Measurements from ENCODE around the gene DOCK1.

The DOCK1 gene

DNA sequence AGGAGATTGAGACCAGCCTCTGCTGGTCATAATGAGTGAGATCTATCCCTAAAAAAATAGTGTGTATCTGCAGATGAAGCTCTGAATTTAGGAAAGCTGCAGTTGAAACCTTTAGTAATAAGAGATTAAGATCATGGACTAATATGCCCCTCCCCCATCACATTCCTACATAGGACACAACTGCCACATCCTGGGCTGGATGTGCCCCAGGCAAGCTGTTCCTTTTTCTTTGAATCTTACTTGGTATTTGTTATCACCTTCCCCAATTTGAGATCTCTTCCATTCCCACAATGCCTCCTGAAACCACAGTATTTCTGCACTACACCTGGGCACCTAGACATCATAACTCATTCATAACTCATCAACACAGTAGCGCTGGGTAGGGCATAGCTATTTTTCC is 74.1 kb downstream of the DOCK1 start:
- H2BK12ac ChIP-seq (ENCODE audit: low read length): no peak overlapping the region
- H3K4me2 ChIP-seq (ENCODE audit: low read length): no peak overlapping the region
- no peak overlapping the region for H3K23ac ChIP-seq (ENCODE audit: low read length)
- no peak overlapping the region for H4K91ac ChIP-seq (ENCODE audit: low read depth, low read length)
- H3K27me3 ChIP-seq (ENCODE audit: insufficient read depth, low read length): no peaks in the 10 kb centered on the region
- H3K9ac ChIP-seq (ENCODE audit: low read length): no peak overlapping the region
- no peak overlapping the region for H3K14ac ChIP-seq (ENCODE audit: low read length)
- H2BK120ac ChIP-seq (ENCODE audit: insufficient read depth, low read length, poor library complexity): no peak overlapping the region
- H3K27ac ChIP-seq (ENCODE audit: low read depth, low read length): no peak overlapping the region
- H4K8ac ChIP-seq (ENCODE audit: low read depth, low read length): no peak overlapping the region
- no peak overlapping the region for H4K12ac ChIP-seq (ENCODE audit: low read depth, low read length)
- H3K79me2 ChIP-seq (ENCODE audit: control insufficient read depth, insufficient read depth, low read length, poor library complexity): no peaks in the 10 kb centered on the region
- WGBS (ENCODE audit: extremely low coverage, insufficient coverage, insufficient read length): no CpG with 5 or more reads among the region's 1 CpG
- peak; percentile 50 to 70 for DNase-seq
- H3K4me1 ChIP-seq (ENCODE audit: control insufficient read depth in 1 of 2, insufficient read depth in 2 of 2, low read length in 2 of 2): peaks cover 0 to 5% of the 10 kb centered on the region in 2 experiments
- no peak overlapping the region for H2AFZ ChIP-seq (ENCODE audit: insufficient read depth, low read length, poor library complexity)
- no peak overlapping the region for H3K18ac ChIP-seq (ENCODE audit: low read length)
- H3K4ac ChIP-seq (ENCODE audit: low read depth, low read length): no peak overlapping the region
- no peak overlapping the region for H2BK5ac ChIP-seq (ENCODE audit: low read depth, low read length, poor library complexity)
- no peaks in the 10 kb centered on the region for H3K9me3 ChIP-seq (ENCODE audit: insufficient read depth, low read depth, low read length)
- no peak overlapping the region for H2AK5ac ChIP-seq (ENCODE audit: low read length)
- peaks cover 17 to 26% of the 10 kb centered on the region in 2 experiments for H3K36me3 ChIP-seq (ENCODE audit: control insufficient read depth in 1 of 2, insufficient read depth in 2 of 2, low read length in 2 of 2)
- no peaks in the 10 kb centered on the region for H3K79me1 ChIP-seq (ENCODE audit: low read length)
- no peak overlapping the region for H3K4me3 ChIP-seq (ENCODE audit: low read depth, low read length)

DNA sequence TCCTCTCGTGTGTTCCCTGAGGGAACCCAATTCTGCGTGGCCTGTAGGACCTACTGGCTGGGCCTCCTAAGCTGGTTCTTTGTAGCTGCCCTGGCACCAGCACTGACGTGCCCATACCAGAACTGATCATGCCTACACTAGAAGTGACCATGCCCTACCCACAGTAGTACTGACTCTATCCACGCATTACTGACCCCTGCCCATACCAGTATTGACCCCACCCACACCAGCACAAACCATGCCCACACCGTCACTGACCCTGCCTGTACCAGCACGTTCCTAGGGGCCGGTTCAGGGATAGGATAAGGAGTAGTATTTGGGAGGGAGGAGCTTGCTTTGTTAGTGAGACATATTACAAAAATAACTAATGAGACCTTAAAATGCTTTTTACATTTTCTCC is 88.0 kb downstream of the DOCK1 start:
- Histone ChIP-seq H2BK12ac (ENCODE audit: low read length) (no peak overlapping the region), H2BK5ac (ENCODE audit: low read depth, low read length, poor library complexity) (no peak overlapping the region), H3K27ac (ENCODE audit: low read depth, low read length) (no peak overlapping the region), H2BK120ac (ENCODE audit: insufficient read depth, low read length, poor library complexity) (no peak overlapping the region), H3K27me3 (ENCODE audit: insufficient read depth, low read length) (no peaks in the 10 kb centered on the region), H3K79me1 (ENCODE audit: low read length) (no peaks in the 10 kb centered on the region), H4K12ac (ENCODE audit: low read depth, low read length) (no peak overlapping the region), H3K23ac (ENCODE audit: low read length) (no peak overlapping the region), H2AFZ (ENCODE audit: insufficient read depth, low read length, poor library complexity) (no peak overlapping the region), H3K36me3 (ENCODE audit: control insufficient read depth in 1 of 2, insufficient read depth in 2 of 2, low read length in 2 of 2) (peaks cover 22 to 36% of the 10 kb centered on the region in 2 experiments), H4K8ac (ENCODE audit: low read depth, low read length) (no peak overlapping the region), H3K4me3 (ENCODE audit: low read depth, low read length) (no peak overlapping the region), H3K9ac (ENCODE audit: low read length) (no peak overlapping the region), H3K4me1 (ENCODE audit: control insufficient read depth in 1 of 2, insufficient read depth in 2 of 2, low read length in 2 of 2) (no peaks in the 10 kb centered on the region), H4K91ac (ENCODE audit: low read depth, low read length) (no peak overlapping the region), H3K14ac (ENCODE audit: low read length) (no peak overlapping the region), H3K4ac (ENCODE audit: low read depth, low read length) (no peak overlapping the region), H3K4me2 (ENCODE audit: low read length) (no peak overlapping the region), H3K18ac (ENCODE audit: low read length) (no peak overlapping the region), H3K9me3 (ENCODE audit: insufficient read depth, low read depth, low read length) (peaks cover 3% of the 10 kb centered on the region), H2AK5ac (ENCODE audit: low read length) (no peak overlapping the region), H3K79me2 (ENCODE audit: control insufficient read depth, insufficient read depth, low read length, poor library complexity) (peaks cover 2% of the 10 kb centered on the region)
- WGBS (ENCODE audit: extremely low coverage, insufficient coverage, insufficient read length): no CpG with 5 or more reads among the region's 7 CpGs
- DNase-seq: peak in 1 of 2 donors; percentile 19

DNA sequence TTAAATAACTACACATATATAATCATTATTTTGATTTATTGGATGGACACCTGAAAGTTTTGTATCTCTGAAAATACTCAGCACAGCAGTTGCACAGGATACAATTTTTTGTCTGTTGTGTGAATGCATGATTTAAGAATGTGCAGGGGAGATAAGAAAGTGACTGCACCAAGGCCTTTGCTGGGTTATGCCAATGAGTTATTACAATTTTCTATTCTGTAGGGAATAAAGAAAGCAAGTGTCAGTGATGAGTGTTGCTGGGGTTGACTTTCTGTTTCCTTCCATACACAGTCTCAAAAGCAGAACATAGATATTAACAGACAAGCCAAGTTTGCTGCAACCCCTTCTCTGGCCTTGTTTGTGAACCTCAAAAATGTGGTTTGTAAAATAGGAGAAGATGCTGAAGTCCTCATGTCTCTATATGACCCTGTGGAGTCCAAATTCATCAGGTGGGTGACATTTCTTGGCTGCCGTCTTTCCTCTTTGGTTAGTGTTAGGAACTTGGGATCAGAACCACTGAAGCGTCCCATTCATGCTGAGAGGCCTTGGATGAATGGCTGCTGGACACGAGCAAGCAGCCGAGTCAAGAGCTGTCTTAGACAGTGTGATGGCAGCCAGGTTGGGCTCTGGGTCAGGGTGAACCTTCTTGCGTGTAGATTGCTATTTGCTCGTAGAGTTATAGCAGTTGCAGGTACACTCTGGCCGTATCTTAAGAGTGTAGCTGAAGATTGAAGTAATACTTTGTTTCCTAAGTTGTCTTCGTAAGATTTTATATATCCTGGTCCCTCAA is 92.8 kb downstream of the DOCK1 start:
- no peak overlapping the region for H4K91ac ChIP-seq (ENCODE audit: low read depth, low read length)
- no peak overlapping the region for H2BK5ac ChIP-seq (ENCODE audit: low read depth, low read length, poor library complexity)
- no CpG with 5 or more reads among the region's 8 CpGs for WGBS (ENCODE audit: extremely low coverage, insufficient coverage, insufficient read length)
- no peak overlapping the region for H3K4me3 ChIP-seq (ENCODE audit: low read depth, low read length)
- no peak overlapping the region for H4K8ac ChIP-seq (ENCODE audit: low read depth, low read length)
- H3K9ac ChIP-seq (ENCODE audit: low read length): no peak overlapping the region
- no peak overlapping the region for H4K12ac ChIP-seq (ENCODE audit: low read depth, low read length)
- no peak overlapping the region for H3K18ac ChIP-seq (ENCODE audit: low read length)
- peaks cover 27 to 41% of the 10 kb centered on the region in 2 experiments for H3K36me3 ChIP-seq (ENCODE audit: control insufficient read depth in 1 of 2, insufficient read depth in 2 of 2, low read length in 2 of 2)
- no peak overlapping the region for H2AK5ac ChIP-seq (ENCODE audit: low read length)
- no peak overlapping the region for H3K4ac ChIP-seq (ENCODE audit: low read depth, low read length)
- H3K9me3 ChIP-seq (ENCODE audit: insufficient read depth, low read depth, low read length): peaks cover 3% of the 10 kb centered on the region
- H3K27ac ChIP-seq (ENCODE audit: low read depth, low read length): no peak overlapping the region
- no peak overlapping the region for H2BK120ac ChIP-seq (ENCODE audit: insufficient read depth, low read length, poor library complexity)
- H2AFZ ChIP-seq (ENCODE audit: insufficient read depth, low read length, poor library complexity): no peak overlapping the region
- H3K79me1 ChIP-seq (ENCODE audit: low read length): no peaks in the 10 kb centered on the region
- no peak for DNase-seq
- no peaks in the 10 kb centered on the region for H3K27me3 ChIP-seq (ENCODE audit: insufficient read depth, low read length)
- H3K4me1 ChIP-seq (ENCODE audit: control insufficient read depth in 1 of 2, insufficient read depth in 2 of 2, low read length in 2 of 2): no peaks in the 10 kb centered on the region
- H3K4me2 ChIP-seq (ENCODE audit: low read length): no peak overlapping the region
- H3K14ac ChIP-seq (ENCODE audit: low read length): no peak overlapping the region
- no peak overlapping the region for H3K23ac ChIP-seq (ENCODE audit: low read length)
- no peak overlapping the region for H2BK12ac ChIP-seq (ENCODE audit: low read length)
- H3K79me2 ChIP-seq (ENCODE audit: control insufficient read depth, insufficient read depth, low read length, poor library complexity): peaks cover 1% of the 10 kb centered on the region

DNA sequence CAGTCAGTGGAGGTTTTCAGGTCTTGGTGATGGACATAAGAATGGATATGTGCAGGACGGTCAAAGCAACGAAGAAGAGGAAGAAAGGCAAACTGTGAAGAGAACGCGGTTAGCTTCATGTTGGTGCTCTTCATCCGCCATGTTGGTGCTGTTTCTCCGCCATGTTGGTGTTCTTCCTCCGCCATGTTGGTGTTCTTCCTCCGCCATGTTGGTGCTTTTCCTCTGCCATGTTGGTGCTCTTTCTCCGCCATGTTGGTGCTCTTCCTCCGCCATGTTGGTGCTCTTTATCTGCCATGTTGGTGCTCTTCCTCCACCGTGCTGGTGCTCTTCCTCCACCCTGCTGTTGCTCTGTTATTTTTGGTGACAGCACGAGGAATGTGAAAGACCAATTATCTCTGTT is 95.4 kb downstream of the DOCK1 start:
- no peak overlapping the region for H2BK5ac ChIP-seq (ENCODE audit: low read depth, low read length, poor library complexity)
- no peaks in the 10 kb centered on the region for H3K79me1 ChIP-seq (ENCODE audit: low read length)
- no peak overlapping the region for H3K18ac ChIP-seq (ENCODE audit: low read length)
- no peak overlapping the region for H3K9ac ChIP-seq (ENCODE audit: low read length)
- no peak overlapping the region for H2AFZ ChIP-seq (ENCODE audit: insufficient read depth, low read length, poor library complexity)
- H3K27me3 ChIP-seq (ENCODE audit: insufficient read depth, low read length): no peaks in the 10 kb centered on the region
- no peak overlapping the region for H2BK12ac ChIP-seq (ENCODE audit: low read length)
- no peak overlapping the region for H4K91ac ChIP-seq (ENCODE audit: low read depth, low read length)
- H3K79me2 ChIP-seq (ENCODE audit: control insufficient read depth, insufficient read depth, low read length, poor library complexity): no peaks in the 10 kb centered on the region
- peak in 1 of 2 donors; percentile 5 for DNase-seq
- peaks cover 25 to 37% of the 10 kb centered on the region in 2 experiments for H3K36me3 ChIP-seq (ENCODE audit: control insufficient read depth in 1 of 2, insufficient read depth in 2 of 2, low read length in 2 of 2)
- no peak overlapping the region for H2AK5ac ChIP-seq (ENCODE audit: low read length)
- H3K9me3 ChIP-seq (ENCODE audit: insufficient read depth, low read depth, low read length): no peaks in the 10 kb centered on the region
- no peak overlapping the region for H4K8ac ChIP-seq (ENCODE audit: low read depth, low read length)
- H3K14ac ChIP-seq (ENCODE audit: low read length): no peak overlapping the region
- H3K4me2 ChIP-seq (ENCODE audit: low read length): no peak overlapping the region
- no peak overlapping the region for H3K4ac ChIP-seq (ENCODE audit: low read depth, low read length)
- no peak overlapping the region for H3K27ac ChIP-seq (ENCODE audit: low read depth, low read length)
- no peak overlapping the region for H2BK120ac ChIP-seq (ENCODE audit: insufficient read depth, low read length, poor library complexity)
- no peak overlapping the region for H4K12ac ChIP-seq (ENCODE audit: low read depth, low read length)
- no peak overlapping the region for H3K4me3 ChIP-seq (ENCODE audit: low read depth, low read length)
- H3K4me1 ChIP-seq (ENCODE audit: control insufficient read depth in 1 of 2, insufficient read depth in 2 of 2, low read length in 2 of 2): no peaks in the 10 kb centered on the region
- WGBS (ENCODE audit: extremely low coverage, insufficient coverage, insufficient read length): no CpG with 5 or more reads among the region's 12 CpGs
- no peak overlapping the region for H3K23ac ChIP-seq (ENCODE audit: low read length)

Measured in trophoblast cell (in vitro differentiated cells and primary cell).